Stimulated activated naive CD4-positive, alpha-beta T cell (primary cell): ENCODE results near the gene RHCG.

Experiments
- DNase-seq, 6 experiments: peaks; one replicate each; lab custom pipeline; 2025; lab: John Stamatoyannopoulos, UW

The RHCG gene

GRCh38 chr15:89444241-89445225 lies 51.9 kb downstream of the RHCG start:
- DNase-seq = no peak

GRCh38 chr15:89443581-89443980 lies 52.8 kb downstream of the RHCG start:
- DNase-seq = no peak

- no peak for DNase-seq
Measured at GRCh38 chr15:89442671-89443307, 53.6 kb downstream of the RHCG start.

DNA sequence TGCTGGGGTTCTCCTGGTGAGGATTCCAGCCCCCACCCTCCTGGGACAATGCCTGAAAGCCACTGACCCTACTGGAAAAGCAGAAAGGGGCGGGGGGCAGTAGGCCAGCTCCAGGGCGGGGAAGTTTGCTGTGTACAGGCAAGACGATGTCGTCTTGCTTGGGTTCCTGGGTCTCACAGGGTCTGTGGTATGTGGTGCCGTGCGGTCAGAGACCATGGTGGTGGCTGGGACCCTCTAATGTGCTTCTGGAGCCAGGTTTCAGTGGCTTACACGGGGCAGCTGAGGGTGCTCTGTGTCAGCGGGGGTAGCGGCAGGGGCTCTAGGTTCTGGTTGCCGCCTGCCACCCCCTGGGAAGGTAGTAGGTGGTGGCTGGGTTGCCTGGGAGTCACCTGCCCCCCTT lies 54.2 kb downstream of the RHCG start:
- no peak for DNase-seq

DNA sequence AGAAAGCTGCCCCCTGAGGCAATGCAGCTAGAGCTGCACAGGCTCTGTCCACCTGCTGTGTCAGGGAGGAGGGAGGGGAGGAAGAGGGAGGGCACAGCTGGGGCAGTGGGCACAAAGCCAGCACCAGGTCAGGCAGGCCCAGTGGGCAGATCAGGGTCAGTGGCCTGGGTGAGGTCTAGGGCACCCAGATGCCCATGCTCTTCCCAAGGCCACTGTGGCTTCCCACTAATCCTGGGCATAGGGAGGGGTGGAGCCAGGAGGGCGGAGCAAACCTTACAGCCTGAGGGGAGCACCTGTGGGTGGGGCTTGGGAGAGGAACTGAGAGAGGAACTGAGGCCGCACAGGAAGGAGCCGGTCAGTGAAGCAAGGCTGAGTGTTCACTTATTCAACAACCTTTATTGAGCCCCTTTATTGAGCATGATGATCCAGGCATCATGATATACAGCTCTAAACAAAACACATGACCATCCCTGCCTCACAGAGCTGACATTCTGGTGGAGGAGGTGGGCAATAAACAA lies 55.0 kb downstream of the RHCG start:
- no peak for DNase-seq

DNA sequence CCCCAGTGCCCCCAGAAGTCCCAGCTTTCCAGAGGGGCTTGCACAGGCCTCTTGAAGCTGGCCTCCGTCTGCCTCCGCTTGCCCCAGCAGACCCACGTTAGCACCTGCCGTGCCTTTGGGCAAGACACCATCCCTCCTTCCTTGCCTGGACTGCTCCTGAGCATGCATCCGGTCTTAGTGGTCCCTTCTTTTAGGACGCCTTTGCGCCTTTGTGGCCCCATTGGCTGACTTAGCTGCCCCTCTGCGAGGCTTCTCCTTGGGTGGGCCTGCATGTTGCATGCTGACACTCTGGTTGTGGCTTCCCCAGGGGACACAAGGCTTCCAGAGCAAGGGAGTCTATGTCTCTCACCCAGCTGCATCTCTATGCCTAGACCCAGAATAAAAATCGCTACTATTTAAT lies 56.6 kb downstream of the RHCG start:
- no peak for DNase-seq

DNA sequence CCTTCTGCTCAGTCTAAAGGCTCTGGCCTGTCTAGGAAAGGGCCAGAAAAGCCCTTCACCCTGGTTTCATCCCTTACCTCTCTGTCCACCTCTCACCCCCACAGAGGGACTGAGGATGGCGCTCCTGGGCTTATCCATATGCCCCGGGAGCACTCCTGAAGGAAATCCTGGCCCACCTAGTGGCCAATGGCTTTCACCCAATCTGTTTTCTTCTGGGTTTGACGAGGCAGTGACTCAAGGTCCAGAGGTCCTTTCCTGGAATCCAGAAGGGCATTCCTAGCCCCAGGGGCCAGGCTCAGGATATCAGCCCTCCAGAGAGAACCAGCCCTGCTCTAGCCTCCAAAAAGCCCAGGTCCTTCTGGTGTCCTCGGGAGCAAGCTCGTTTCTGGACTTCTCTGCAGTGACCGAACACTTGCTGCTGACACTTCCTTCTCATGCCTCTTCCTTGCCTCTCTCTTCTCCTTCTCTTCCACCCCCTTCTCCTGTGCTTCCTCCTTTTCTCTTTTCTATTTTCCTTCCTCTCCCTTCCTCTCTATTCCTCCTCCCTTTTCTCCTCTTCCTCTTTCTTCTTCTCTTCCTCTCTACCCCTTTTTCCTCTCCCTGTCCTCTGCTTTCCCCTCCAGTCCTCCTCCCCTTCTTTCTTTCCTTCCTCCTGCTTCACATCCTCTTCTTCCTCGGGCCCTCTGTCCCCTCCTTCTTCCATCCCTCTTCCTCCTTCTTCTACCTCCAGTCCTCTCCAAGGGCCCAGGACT lies 59.6 kb downstream of the RHCG start:
- DNase-seq = no peak

DNA sequence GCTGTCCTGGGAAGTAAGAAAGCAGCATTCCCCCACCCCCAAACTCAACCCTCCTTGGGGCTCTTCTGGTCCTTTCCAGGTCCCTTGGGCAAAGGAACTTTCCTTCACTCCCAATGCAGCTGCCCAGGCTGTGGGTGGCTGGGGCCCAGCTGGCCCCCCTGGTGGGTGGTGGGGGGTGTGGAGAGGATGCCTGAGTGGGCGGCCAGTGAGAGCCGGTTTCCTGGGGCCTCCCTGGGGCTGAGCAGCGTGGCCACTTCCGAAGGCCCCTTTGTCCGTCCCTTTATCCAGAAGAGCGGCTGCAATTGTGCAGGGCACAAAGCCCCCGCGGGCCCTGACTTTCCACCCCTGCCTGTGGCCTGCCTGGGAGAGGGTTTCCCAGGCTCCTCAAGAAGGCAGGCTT lies 61.0 kb downstream of the RHCG start:
- DNase-seq = no peak

DNA sequence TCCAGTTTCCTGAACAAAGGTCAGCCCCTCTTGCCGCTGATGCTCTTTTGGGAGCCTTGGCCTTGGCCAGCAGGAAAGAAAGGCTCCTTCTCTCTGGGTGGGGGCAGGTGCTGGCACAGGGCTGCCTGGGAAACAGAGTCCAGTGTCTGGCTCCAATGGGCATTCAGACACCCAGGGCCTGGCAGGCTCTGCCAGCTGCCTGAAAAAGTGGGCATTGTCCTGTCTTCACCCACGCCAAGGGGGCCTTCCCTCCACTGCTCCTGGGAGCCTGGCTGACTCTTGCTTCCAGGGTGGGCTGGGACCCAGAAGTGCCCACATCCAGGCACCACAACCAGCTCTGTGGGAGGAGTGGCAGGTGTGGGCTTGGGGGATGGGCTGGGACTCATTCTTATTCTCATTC lies 62.7 kb downstream of the RHCG start:
- no peak for DNase-seq

DNA sequence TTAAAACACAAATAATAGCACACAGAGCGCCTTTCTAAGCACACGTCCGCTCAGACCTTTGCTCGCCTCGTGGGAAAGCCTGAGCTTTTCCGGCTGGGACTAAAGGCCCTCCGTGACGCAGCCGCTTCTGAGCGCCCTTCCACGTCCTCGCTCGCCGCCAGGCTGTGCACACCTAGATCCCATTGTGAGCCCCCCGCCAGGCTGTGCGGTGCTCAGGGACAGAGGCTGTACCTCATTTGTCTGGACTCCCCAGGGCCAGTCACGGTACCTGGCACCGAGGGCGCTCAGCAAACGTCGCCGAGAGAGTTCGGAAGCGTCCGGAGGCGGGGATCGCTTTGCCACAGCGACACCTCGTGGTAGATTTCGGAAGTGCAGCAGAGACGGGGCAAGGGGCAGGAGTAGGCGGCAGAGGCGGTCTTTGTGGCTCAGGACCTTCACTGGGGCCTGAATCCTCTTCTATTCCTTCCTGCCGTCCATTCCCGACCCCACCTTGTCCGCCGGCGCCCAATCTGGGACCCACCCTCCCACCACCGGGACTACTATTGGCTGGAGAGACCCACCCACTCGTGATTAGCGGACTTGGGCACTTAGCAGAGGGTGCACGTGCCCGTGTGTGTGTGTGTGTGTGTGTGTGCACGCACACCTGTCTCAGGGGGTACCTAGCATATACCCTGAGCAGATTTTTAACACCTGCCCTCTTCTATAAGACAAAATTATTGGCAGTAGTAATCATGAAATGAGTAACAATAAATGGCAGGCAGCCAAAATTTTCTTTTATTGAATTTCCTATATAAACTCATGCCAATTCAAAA lies 65.6 kb downstream of the RHCG start:
- peak; percentile 57 to 89 (median 76) for DNase-seq

DNA sequence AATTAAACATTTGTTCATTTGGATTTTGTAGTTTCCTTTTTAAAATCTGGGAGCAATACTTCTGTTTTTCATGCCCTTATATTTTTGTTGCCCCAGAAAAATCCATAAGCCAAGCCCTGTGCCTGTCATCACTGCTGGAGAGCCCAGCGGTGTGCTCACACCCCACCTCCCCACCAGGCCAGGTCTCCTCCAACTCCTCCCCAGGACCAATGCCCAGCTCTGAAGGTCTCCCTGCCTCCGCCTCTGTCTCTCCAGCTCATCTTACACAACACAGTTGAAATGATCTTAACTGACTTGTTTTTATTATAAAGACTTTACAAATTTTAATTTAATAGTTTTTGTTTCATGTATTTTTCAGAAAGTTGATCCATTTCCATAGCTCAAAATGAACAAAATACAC lies 66.4 kb downstream of the RHCG start:
- DNase-seq = no peak

DNA sequence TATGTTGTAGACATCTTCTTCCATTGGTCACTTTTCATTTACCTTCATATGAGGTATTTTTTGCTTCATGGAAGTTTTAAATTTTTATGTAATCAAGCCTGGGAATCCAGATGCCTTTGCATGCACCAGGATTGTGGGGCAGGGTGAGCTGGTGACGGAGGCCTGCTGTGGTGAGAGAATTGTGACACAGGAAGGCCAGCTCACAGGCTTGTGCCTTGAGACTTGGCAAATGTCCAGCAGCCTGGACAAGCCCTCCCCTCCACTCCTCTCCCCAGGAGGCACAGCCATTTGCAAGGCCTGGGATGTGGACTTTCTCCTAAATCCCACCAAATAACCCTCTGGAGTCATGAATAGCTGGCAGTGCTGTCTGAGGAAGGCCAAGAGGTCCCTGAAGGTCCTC lies 67.4 kb downstream of the RHCG start:
- no peak for DNase-seq

- DNase-seq = no peak
Measured at GRCh38 chr15:89428246-89428645, 68.1 kb downstream of the RHCG start.

DNA sequence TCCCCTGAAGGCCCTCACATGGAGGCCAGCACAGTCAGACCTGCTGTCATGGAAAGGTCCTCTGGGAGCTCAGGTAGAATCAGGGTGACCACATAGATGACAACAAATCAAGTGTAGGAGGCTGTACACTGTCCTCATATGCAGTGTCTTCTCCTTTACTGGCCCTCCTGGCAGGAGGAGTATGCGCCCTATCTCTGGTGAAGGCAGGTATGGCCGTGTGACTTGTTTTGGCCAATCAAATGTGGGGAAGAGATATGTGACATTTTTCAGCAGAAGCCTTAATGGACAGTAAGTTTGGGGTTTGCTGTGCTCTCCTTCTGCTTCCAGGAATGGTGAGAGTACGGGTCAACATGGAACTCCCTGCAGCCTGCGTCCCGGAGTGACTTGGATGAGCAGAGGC lies 69.9 kb downstream of the RHCG start:
- no peak for DNase-seq

DNA sequence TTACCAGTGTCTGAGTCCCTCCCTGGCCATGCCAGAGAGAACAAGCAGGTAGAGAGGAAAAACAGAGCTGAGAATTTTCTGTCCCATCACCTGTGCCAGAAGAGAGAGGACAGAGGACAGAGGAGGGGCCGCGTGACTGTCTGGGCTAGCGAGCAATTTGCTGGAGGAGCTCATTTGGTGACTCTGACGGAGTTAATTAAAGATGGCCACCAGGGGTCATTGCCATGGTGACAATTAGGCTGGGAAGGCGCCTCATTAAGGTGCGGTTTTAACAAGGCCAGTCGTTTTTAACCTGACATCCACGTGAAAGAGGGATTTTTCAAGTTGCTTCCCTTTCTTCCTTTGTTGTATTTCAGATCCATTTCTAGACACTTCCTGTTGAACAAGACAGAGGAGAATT lies 72.4 kb downstream of the RHCG start:
- DNase-seq = no peak
